Keratinocyte (primary cell): Measurements from ENCODE around the gene MTF1. TPM values are rescaled to one million over a fixed set of nuclear protein-coding genes. Genes with fewer than 3 reads are reported as not detected.

Experiments used
- DNase-seq: peaks from one replicate; pipeline ENCODE4 v3.0.0-alpha.2; 2011; ENCODE audit warnings: low read depth, missing footprints, low spot score
- FAIRE-seq: peaks from 2 replicates; lab custom pipeline; 2011; peaks lifted over from hg19 to GRCh38; lab: Jason Lieb, UNC
- H2AFZ ChIP-seq: 2 replicates; pipeline ENCODE4 v1.6.0; 2012; ENCODE audit warnings: low read length, control low read depth, inconsistent platforms; ENCODE audit not compliant: control insufficient read depth
- H3K27ac ChIP-seq: 2 replicates; pipeline ENCODE4 v1.5.1; 2011; ENCODE audit warnings: low read length; ENCODE audit not compliant: control insufficient read depth, insufficient read depth
- H3K27me3 ChIP-seq: 3 replicates; pipeline ENCODE4 v1.6.0; 2011; ENCODE audit warnings: low read length; ENCODE audit not compliant: control insufficient read depth, insufficient read depth; ENCODE audit errors: extremely low read depth
- H3K36me3 ChIP-seq, 2 experiments: 2 replicates in 1 of 2; 3 replicates in 1 of 2; pipeline ENCODE4 v1.5.1; 2011; ENCODE audit warnings: low read length in 2 of 2, mild to moderate bottlenecking in 1 of 2; ENCODE audit not compliant: control insufficient read depth in 2 of 2, insufficient read depth in 2 of 2; ENCODE audit errors: extremely low read depth in 1 of 2
- H3K4me1 ChIP-seq: 3 replicates; pipeline ENCODE4 v1.5.1; 2011; ENCODE audit warnings: low read length; ENCODE audit not compliant: control insufficient read depth, insufficient read depth; ENCODE audit errors: extremely low read depth
- H3K4me2 ChIP-seq: 3 replicates; pipeline ENCODE4 v1.6.0; 2011; ENCODE audit warnings: low read depth, low read length; ENCODE audit not compliant: control insufficient read depth, insufficient read depth; ENCODE audit errors: extremely low read depth
- H3K4me3 ChIP-seq, 3 experiments: fragments of 200-600 bp in 1 of 3; sonication (generic) in 1 of 3; 2 replicates in 2 of 3; 3 replicates in 1 of 3; pipeline ENCODE4 v1.5.1; 2011 to 2016; ENCODE audit warnings: low read length in 3 of 3, mild to moderate bottlenecking in 3 of 3, control low read depth in 2 of 3, inconsistent platforms in 1 of 3, low read depth in 1 of 3, mixed read lengths in 1 of 3, mixed run types in 1 of 3, moderate library complexity in 1 of 3; ENCODE audit not compliant: control insufficient read depth in 2 of 3, insufficient read depth in 2 of 3; ENCODE audit errors: extremely low read depth in 1 of 3
- H3K79me2 ChIP-seq: 2 replicates; pipeline ENCODE4 v1.6.0; 2012; ENCODE audit warnings: low read length; ENCODE audit not compliant: control insufficient read depth, insufficient read depth
- H3K9ac ChIP-seq: 3 replicates; pipeline ENCODE4 v1.6.0; 2011; ENCODE audit warnings: low read length; ENCODE audit not compliant: control insufficient read depth, insufficient read depth; ENCODE audit errors: extremely low read depth
- H3K9me1 ChIP-seq: 3 replicates; pipeline ENCODE4 v1.6.0; 2011; ENCODE audit warnings: low read length; ENCODE audit not compliant: control insufficient read depth, insufficient read depth; ENCODE audit errors: extremely low read depth
- H3K9me3 ChIP-seq: 2 replicates; pipeline ENCODE4 v1.5.1; 2012; ENCODE audit warnings: low read depth, low read length; ENCODE audit not compliant: control insufficient read depth
- H4K20me1 ChIP-seq: 3 replicates; pipeline ENCODE4 v1.6.0; 2011; ENCODE audit warnings: low read length; ENCODE audit not compliant: control insufficient read depth, insufficient read depth; ENCODE audit errors: extremely low read depth
- EZH2 ChIP-seq: IDR thresholded peaks from one replicate; pipeline ENCODE4 v1.6.1; 2012; ENCODE audit warnings: inconsistent platforms, mild to moderate bottlenecking, low read length, moderate library complexity
- dilution Hi-C: fragments of 300-500 bp; cut with MboI; formaldehyde crosslinking; loops from one replicate; pipeline ENCODE4 v1.7.0; 2020; ENCODE audit warnings: low sequenced_read_pairs; ENCODE audit not compliant: extremely low pct_ligation_motif_present
- polyA plus RNA-seq, 5 experiments: library from polyadenylated mRNA; depleted of rRNA in 3 of 5; stranded (reverse) in 3 of 5; stranded (forward) in 1 of 5; unstranded in 1 of 5; fragments of >200 nt; gene quantifications; 1 replicate in 1 of 5; 2 replicates in 3 of 5; 3 replicates in 1 of 5; pipeline versions ENCODE4 v1.2.1 to v1.2.3, GENCODE V29; 2011 to 2012; ENCODE audit warnings: missing spikeins in 2 of 5, low read depth in 1 of 5, low replicate concordance in 1 of 5
- TF ChIP-seq, protein P1 (sequence below), 3 experiments: IDR thresholded peaks in 1 of 3; conservative IDR thresholded peaks in 1 of 3; optimal IDR thresholded peaks in 1 of 3; 2 replicates in 2 of 3; 3 replicates in 1 of 3; pipeline versions ENCODE3 to v1.5.1; 2011; ENCODE audit warnings: low read length in 3 of 3, mild to moderate bottlenecking in 3 of 3, moderate library complexity in 2 of 3, control low read depth in 1 of 3, inconsistent platforms in 1 of 3; ENCODE audit not compliant: insufficient read depth in 2 of 3; ENCODE audit errors: extremely low read depth in 1 of 3

The MTF1 gene
- polyA plus RNA-seq, 1 donor (not counting 4 experiments of a cell fraction or from before 2014, with no cell fraction given): 13.1 TPM

GRCh38 chr1:37862330-37862729, 2.9 kb upstream of the MTF1 start:
- Histone ChIP-seq H4K20me1 (no peaks in the 10 kb centered on the region), H3K4me1 (peaks cover 48% of the 10 kb centered on the region), H3K27me3 (no peaks in the 10 kb centered on the region), H3K9me1 (no peaks in the 10 kb centered on the region), H3K36me3 (peaks cover 3% of the 10 kb centered on the region in 2 experiments), H2AFZ (no peak overlapping the region), H3K9me3 (no peaks in the 10 kb centered on the region), H3K79me2 (peaks cover 21% of the 10 kb centered on the region), H3K4me2 (no peak overlapping the region), H3K9ac (no peak overlapping the region), H3K4me3 (no peak overlapping the region), H3K27ac (peak overlapping the region; percentile 57)
- dilution Hi-C loops: no loop called here
- FAIRE-seq (no peak), DNase-seq (no peak)
- TF ChIP-seq, protein P1, sequence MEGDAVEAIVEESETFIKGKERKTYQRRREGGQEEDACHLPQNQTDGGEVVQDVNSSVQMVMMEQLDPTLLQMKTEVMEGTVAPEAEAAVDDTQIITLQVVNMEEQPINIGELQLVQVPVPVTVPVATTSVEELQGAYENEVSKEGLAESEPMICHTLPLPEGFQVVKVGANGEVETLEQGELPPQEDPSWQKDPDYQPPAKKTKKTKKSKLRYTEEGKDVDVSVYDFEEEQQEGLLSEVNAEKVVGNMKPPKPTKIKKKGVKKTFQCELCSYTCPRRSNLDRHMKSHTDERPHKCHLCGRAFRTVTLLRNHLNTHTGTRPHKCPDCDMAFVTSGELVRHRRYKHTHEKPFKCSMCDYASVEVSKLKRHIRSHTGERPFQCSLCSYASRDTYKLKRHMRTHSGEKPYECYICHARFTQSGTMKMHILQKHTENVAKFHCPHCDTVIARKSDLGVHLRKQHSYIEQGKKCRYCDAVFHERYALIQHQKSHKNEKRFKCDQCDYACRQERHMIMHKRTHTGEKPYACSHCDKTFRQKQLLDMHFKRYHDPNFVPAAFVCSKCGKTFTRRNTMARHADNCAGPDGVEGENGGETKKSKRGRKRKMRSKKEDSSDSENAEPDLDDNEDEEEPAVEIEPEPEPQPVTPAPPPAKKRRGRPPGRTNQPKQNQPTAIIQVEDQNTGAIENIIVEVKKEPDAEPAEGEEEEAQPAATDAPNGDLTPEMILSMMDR (optimal IDR thresholded peaks at IDR 0.05 in 1 of 3, IDR thresholded peaks at IDR 0.05 in 1 of 3, conservative IDR thresholded peaks at IDR 0.05 in 1 of 3; ENCODE audit: extremely low read depth in 1 of 3, insufficient read depth in 2 of 3, low read length in 3 of 3): no peak
- TF ChIP-seq EZH2: no peak

GRCh38 chr1:37861151-37861550, 1.8 kb upstream of the MTF1 start:
- H3K4me1 ChIP-seq: peaks cover 41% of the 10 kb centered on the region
- TF ChIP-seq EZH2: no peak
- TF ChIP-seq, protein P1 (optimal IDR thresholded peaks at IDR 0.05 in 1 of 3, IDR thresholded peaks at IDR 0.05 in 1 of 3, conservative IDR thresholded peaks at IDR 0.05 in 1 of 3; ENCODE audit: extremely low read depth in 1 of 3, insufficient read depth in 2 of 3, low read length in 3 of 3): no peak
- DNase-seq (peak; percentile 77), FAIRE-seq (no peak)
- no peak overlapping the region for H2AFZ ChIP-seq
- H3K79me2 ChIP-seq: peaks cover 29% of the 10 kb centered on the region
- no peaks in the 10 kb centered on the region for H3K27me3 ChIP-seq
- no peaks in the 10 kb centered on the region for H3K9me1 ChIP-seq
- no peak overlapping the region for H3K9ac ChIP-seq
- H3K36me3 ChIP-seq: peaks cover 7% of the 10 kb centered on the region in 2 experiments
- H3K9me3 ChIP-seq: no peaks in the 10 kb centered on the region
- no peak overlapping the region for H3K4me3 ChIP-seq
- H3K4me2 ChIP-seq: no peak overlapping the region
- no peaks in the 10 kb centered on the region for H4K20me1 ChIP-seq
- peak overlapping the region; percentile 95 for H3K27ac ChIP-seq
- dilution Hi-C loops: no loop called here
